ENCODE measurements around the gene SLC22A23.

DNA sequence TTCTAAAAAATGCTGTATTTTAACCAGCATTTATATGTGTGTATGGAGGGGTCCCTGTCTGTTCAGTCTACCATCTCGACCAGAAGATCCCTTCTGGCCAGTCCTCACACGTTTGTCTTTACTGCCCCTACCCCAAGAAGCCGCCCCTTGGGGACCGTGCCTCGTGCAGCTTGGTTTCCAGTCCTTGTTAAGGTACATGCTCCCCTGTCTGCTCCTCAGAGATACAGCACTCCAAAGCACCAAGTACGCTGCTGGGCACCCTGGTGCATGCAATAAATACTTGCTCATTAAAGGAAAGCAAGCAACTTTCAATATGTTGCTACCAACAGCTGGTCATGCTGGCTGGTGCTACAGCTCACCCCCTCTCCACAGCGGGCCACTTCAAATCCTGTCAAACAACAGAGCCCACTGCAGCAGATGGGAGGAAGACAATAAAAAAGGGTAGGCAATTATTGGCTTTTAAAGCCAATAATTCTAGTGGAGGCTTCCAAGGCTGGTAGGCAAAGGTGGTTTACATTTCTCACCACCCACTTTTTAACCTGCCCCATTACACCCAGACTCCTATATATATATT, 136.5 kb downstream of the SLC22A23 start:
- TF ChIP-seq, protein P1, sequence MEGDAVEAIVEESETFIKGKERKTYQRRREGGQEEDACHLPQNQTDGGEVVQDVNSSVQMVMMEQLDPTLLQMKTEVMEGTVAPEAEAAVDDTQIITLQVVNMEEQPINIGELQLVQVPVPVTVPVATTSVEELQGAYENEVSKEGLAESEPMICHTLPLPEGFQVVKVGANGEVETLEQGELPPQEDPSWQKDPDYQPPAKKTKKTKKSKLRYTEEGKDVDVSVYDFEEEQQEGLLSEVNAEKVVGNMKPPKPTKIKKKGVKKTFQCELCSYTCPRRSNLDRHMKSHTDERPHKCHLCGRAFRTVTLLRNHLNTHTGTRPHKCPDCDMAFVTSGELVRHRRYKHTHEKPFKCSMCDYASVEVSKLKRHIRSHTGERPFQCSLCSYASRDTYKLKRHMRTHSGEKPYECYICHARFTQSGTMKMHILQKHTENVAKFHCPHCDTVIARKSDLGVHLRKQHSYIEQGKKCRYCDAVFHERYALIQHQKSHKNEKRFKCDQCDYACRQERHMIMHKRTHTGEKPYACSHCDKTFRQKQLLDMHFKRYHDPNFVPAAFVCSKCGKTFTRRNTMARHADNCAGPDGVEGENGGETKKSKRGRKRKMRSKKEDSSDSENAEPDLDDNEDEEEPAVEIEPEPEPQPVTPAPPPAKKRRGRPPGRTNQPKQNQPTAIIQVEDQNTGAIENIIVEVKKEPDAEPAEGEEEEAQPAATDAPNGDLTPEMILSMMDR (tag by site-specific recombination; IDR thresholded peaks at IDR 0.05) = no peak
- TF ChIP-seq ZNF394 (tag by site-specific recombination; IDR thresholded peaks at IDR 0.05; ENCODE audit: borderline replicate concordance) (no peak), ZBTB8A (tag by site-specific recombination; IDR thresholded peaks at IDR 0.05) (no peak), ZNF747 (tag by site-specific recombination; IDR thresholded peaks at IDR 0.05) (no peak), FEZF1 (tag by site-specific recombination; IDR thresholded peaks at IDR 0.05) (no peak), ZNF274 (IDR thresholded peaks at IDR 0.05; ENCODE audit: low read length) (no peak), ZNF274 (tag by site-specific recombination; IDR thresholded peaks at IDR 0.05; ENCODE audit: borderline replicate concordance) (no peak), ZNF530 (tag by site-specific recombination; IDR thresholded peaks at IDR 0.05; ENCODE audit: low read depth) (no peak)
- TF ChIP-seq, protein P2, sequence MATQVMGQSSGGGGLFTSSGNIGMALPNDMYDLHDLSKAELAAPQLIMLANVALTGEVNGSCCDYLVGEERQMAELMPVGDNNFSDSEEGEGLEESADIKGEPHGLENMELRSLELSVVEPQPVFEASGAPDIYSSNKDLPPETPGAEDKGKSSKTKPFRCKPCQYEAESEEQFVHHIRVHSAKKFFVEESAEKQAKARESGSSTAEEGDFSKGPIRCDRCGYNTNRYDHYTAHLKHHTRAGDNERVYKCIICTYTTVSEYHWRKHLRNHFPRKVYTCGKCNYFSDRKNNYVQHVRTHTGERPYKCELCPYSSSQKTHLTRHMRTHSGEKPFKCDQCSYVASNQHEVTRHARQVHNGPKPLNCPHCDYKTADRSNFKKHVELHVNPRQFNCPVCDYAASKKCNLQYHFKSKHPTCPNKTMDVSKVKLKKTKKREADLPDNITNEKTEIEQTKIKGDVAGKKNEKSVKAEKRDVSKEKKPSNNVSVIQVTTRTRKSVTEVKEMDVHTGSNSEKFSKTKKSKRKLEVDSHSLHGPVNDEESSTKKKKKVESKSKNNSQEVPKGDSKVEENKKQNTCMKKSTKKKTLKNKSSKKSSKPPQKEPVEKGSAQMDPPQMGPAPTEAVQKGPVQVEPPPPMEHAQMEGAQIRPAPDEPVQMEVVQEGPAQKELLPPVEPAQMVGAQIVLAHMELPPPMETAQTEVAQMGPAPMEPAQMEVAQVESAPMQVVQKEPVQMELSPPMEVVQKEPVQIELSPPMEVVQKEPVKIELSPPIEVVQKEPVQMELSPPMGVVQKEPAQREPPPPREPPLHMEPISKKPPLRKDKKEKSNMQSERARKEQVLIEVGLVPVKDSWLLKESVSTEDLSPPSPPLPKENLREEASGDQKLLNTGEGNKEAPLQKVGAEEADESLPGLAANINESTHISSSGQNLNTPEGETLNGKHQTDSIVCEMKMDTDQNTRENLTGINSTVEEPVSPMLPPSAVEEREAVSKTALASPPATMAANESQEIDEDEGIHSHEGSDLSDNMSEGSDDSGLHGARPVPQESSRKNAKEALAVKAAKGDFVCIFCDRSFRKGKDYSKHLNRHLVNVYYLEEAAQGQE (tag by site-specific recombination; IDR thresholded peaks at IDR 0.05) = no peak
- TF ChIP-seq, protein P3, sequence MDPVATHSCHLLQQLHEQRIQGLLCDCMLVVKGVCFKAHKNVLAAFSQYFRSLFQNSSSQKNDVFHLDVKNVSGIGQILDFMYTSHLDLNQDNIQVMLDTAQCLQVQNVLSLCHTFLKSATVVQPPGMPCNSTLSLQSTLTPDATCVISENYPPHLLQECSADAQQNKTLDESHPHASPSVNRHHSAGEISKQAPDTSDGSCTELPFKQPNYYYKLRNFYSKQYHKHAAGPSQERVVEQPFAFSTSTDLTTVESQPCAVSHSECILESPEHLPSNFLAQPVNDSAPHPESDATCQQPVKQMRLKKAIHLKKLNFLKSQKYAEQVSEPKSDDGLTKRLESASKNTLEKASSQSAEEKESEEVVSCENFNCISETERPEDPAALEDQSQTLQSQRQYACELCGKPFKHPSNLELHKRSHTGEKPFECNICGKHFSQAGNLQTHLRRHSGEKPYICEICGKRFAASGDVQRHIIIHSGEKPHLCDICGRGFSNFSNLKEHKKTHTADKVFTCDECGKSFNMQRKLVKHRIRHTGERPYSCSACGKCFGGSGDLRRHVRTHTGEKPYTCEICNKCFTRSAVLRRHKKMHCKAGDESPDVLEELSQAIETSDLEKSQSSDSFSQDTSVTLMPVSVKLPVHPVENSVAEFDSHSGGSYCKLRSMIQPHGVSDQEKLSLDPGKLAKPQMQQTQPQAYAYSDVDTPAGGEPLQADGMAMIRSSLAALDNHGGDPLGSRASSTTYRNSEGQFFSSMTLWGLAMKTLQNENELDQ (tag by site-specific recombination; IDR thresholded peaks at IDR 0.05; ENCODE audit: low read depth) = no peak
